ENCODE measurements around the gene CNOT6.
"Not testable (repeated sequence)": the region's sequence is repeated elsewhere in the genome, so short reads cannot be mapped to it uniquely, and the experiment has no call there.

The CNOT6 gene

DNA sequence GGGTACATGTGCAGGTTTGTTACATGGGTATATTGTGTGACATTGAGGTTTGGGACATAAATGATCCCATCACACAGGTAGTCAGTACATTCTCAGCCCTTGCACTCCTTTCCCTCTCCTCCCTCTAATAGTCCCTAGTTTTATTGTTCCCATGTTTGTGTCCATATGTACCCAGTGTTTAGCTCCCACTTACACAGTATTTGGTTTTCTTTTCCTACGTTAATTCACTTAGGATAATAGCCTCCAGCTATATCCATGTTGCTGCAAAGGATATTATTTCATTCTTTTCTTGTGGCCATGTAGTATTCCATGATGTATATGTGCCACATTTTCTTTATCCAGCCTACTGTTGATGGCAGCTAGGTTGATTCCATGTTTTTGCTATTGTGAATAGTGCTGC lies 27.4 kb downstream of the CNOT6 start:
- DNase-seq = no peak

DNA sequence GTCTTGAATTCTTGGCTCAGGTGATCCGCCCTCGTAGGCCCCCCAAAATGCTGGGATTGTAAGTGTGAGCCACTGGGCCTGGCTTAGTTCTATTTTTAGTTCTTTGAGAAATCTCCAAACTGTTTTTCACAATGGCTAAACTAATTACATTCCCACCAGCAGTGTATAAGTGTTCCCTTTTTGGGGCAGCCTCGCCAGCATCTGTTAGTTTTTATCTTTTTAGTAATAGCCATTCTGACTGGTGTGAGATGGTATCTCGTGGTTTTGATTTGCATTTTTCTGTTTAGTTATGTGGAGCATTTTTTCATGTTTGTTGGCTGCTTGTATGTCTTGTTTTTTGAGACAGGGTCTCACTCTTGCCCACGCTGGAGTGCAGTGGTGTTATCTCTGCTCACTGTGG lies 28.2 kb downstream of the CNOT6 start:
- DNase-seq = no peak

DNA sequence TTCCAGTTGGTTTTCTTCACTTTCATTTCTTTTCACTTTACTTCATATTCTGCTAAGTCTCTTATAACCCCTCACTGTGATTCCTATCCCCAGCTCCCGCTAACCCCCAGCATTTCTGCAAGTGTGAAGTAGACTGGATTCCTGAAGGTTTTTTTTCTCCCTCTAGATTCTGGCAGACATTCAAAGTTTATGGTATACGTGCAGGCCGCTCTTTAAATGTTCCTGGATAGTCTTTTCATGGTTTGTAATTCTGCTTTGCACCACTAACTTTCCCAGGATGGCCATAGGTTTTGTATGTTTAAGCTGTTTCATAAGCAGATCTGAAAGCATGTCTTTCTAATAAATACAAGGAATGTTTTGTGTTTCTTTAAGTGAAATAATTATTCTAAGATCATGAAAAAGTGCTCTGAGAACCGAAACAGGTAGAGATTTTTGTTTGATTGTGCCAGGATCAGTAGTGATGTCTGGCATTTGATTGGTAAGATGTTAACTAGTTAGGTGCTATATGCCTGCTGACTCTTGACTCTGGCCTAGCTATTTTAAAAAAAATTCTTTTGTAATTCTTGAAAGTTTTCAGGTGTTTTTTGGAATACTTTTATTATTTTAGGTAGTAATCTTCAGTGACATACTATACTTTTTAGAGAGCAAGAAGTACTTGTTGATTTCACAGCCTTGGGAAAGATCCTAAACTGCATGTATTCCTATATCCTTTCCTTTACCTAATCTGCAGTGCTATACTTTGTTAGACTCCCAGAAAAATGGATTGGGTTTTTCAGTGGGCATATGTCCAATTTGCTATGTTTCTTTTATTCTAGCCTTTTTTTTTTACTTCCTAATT lies 29.7 kb downstream of the CNOT6 start:
- no peak for DNase-seq

GRCh38 chr5:180525399-180525798 lies 31.2 kb downstream of the CNOT6 start:
- no peak for DNase-seq

- DNase-seq = no peak
Observed at GRCh38 chr5:180526269-180526668, 32.1 kb downstream of the CNOT6 start.

DNA sequence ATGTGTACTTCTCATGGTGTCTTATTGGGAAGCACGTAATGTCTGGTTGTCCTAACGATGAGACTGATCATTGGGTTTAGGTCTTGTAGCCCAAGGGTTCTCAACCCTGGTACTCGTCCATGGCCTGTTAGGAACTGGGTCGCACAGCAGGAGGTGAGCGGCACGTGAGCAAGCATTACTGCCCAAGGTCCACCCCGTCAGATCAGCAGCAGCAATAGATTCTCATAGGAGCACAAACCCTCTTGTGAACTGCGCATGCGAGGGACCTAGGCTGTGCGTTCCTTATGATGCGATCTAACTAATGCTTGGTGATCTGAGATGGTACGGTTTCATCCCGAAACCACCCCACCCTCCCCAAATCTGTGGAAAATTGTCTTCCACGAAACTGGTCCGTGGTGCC lies 33.5 kb downstream of the CNOT6 start:
- DNase-seq = no peak

GRCh38 chr5:180531036-180531585 lies 36.9 kb downstream of the CNOT6 start:
- not testable (repeated sequence) for DNase-seq

DNA sequence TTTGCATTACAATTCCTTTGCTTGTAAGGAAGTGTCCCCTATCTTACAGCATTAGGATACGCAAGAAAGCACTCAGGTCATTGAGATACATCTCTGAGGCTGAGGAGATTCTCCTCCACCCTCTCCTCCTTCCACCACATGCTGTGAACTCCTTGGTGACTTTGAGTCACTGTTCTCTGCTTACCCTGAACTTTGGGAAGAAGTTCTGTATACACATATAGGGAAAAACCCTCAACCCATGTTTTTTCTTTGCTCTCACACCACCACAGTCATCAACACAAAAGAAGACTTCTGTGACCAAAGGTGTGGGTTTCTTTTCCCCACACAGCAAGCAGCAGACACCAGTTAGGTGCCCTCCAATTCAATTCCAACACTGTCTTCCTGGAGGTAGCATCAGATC lies 38.1 kb downstream of the CNOT6 start:
- DNase-seq = no peak

DNA sequence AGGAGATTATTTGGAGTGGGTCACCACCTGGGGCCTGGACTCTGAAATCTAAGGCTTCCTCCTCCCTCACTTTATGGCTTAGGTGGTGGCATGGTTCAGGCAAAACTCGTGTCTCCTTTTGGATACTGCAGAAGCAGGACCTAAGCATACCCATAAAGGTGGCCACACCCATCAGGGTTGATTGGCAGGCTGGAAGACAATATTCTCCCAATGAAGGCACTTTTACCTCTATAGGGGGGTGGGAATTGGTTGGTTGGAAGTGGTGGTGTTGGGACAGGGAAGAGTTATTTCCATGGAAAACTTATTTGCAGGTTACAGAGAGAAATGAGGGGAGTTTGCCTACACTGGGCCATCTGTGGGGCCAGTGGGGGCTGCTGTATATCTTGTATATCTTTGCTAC lies 39.7 kb downstream of the CNOT6 start:
- DNase-seq = no peak

- DNase-seq = no peak
Observed at GRCh38 chr5:180535573-180535972, 41.4 kb downstream of the CNOT6 start.

DNA sequence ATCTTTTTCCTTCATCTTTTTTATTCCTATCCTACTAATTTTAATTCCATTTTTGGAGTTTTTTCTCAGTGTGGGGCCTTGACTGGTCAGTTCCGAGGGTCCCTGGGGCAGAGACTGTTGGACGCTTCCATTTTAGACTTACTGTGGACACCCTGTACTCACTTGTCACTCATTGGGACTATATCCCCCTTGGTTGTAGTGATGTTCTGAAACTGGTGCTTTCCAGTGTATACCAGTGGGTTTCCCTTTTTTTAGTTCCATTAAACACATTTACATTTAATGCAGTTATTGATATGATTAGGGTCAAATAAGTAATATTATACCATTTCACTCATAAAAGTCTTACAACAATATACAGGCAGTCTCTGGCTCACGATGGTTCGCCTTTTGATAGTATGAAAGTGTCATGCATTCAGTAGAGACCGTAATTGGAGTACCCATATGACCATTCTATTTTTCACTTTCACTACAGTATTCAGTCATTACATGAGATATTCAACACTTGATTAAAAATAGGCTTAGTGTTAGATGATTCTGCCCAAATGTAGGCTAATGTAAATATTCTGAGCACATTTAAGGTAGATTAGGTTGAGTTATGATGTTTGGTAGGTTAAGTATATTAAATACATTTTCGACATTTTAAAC lies 46.0 kb downstream of the CNOT6 start:
- DNase-seq = no peak

GRCh38 chr5:180541710-180542109 lies 47.5 kb downstream of the CNOT6 start:
- DNase-seq = no peak

DNA sequence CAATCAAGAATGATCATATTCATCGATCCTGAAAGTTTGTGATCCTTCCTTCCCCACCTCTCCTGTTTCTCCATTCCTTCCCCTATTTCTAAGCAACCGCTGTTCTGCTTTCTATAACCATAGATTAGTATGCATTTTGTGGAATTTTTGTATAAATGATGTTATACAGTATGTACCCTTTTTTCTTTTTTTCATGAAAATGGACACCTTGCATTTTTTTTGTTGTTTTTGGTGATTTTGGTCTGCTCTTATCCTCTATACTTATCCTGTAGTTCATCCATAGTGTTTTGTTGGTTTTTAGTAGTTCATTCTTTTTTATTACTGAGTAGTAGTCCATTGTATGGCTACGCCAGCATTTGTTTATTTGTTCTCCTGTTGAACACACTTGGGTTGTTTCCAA lies 51.1 kb downstream of the CNOT6 start:
- no peak for DNase-seq

DNA sequence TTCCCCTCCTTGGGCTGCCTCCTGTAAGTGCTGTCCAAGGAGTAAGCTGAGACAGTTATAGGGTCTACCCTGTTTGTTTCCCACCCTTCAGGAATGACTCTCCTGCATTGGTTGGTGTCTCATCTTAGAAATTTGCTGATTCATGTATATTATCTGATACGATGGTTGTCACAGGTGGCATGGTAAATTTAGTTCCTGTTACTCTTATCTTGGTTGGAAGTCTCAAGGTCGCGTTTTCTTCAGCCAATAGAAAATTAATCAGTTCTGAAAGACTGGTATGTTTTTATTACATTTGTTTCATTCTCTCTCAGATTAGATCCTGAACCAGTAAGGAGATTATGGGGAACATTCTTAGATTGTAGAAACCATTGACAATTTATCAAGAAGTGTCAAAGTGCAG lies 54.4 kb downstream of the CNOT6 start:
- no peak for DNase-seq

DNA sequence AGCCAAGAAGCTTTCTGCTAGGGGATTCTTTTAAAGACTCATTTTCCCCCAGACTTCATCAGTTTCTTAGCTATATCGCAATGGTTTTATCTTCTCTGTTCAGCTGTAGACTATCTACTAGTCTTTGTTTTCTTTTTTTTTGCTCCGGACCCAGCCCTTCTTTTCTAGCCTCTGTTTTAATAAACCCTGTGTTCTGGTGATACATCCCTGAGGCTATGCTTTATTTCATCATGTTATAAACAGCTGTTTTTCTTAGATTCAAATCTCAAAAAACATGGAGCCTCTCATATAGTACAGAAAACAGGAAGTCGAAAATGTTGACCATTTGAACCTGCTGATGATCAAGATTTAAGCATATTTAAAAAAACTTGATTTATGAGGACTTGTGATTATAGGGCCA lies 59.4 kb downstream of the CNOT6 start:
- DNase-seq = no peak

- no peak for DNase-seq
Observed at GRCh38 chr5:180555168-180555921, 61.2 kb downstream of the CNOT6 start.

- no peak for DNase-seq
Observed at GRCh38 chr5:180557217-180557809, 63.1 kb downstream of the CNOT6 start.

GRCh38 chr5:180558232-180558631 lies 64.1 kb downstream of the CNOT6 start:
- DNase-seq = no peak

DNA sequence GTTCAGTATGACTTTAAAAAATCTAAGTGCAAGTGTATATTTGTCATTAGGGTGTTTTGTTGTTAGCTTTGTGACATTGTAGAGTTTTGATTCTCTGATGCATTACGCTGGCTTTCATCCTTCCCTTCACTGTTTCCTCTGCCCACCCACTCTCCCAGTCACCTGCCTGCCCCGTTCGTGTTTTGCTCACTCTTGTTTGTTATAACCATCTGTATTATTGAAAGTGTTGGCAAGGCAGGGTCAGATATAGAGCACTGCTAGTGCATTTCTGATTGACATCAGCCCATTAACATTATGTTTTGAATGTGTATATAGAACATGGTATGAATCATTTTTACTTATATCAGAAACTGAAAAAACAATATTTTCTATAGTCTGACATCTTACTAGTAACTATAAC lies 69.8 kb downstream of the CNOT6 start:
- no peak for DNase-seq

DNA sequence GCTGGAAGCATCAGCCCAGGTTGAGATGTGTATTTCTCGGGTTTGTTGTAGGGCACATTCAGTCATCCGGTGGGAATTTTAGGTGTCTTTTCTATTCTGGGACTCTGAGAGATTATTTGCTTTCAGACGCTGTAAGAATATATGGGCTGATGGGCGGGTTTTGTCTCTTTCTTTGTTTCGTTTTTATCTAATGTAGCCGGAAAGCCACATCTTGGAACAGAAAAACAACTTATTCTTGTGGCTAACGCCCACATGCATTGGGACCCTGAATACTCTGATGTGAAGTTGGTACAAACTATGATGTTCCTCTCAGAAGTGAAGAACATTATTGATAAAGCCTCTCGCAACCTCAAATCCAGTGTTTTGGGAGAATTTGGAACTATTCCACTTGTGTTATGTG lies 74.7 kb downstream of the CNOT6 start:
- DNase-seq = no peak

DNA sequence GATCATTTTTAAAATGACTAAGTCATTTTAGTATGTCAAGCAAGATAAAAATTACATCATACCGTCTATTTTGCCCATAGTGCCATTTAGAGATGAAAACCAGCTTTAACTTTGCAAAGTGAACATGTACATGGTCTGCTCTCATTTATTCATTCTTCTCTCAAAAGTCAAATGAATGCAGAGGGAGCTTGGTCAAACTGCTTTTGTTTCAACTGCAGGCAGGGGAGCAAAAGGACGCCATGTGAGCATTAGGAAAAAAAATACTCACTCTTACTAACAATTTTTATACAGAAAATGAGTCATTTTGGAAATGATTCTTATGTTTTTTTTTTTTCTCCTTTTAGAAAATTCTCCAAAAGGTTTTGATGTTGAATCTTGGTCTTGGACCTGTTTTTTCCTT lies 81.4 kb downstream of the CNOT6 start:
- no peak for DNase-seq

DNA sequence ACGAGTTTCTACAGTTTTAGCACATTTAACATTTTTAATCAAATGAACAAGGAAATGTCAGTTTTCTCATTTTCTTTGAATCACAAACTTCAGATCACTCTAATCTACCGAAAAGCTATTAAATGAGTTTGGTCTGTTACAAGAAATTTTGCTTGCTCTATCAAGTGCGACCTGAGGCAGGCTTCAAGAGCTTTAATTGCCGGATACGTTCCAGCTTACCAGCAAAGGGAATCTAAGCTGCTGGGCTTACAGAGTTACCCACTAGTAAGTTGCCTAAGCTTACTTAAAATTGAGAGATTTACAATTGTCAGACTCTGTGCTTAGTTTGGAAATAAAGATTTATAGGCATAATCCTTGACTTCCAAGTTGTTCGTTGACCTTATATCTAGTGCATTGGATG lies 86.5 kb downstream of the CNOT6 start:
- no peak for DNase-seq

DNA sequence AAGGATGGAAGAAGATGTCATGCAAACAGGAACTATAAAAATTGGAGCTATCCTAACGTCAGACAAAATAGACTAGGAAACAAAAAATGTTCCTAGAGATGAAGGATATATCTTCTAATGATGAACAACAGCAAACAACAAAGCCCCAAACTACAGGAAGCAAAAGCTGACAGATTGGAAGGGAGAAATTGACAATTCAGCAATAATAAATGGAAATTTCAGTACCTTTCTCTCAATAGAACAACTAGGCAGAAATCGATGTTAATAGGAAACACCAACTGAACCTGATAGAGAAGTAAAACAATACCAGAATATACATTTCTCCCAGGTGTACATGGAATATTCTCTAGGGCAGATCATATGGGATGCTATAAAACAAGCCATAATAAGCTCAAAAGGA lies 89.6 kb downstream of the CNOT6 start:
- no peak for DNase-seq
